Right forelimb (tissue), 1 donor: ENCODE data around the gene ABCG4.
"Not testable (repeated sequence)": the region's sequence is repeated elsewhere in the genome, so short reads cannot be mapped to it uniquely, and the experiment has no call there.

Experiments used
- DNase-seq: peaks from one replicate; pipeline ENCODE4 v3.0.0-alpha.2; 2018

The ABCG4 gene

GRCh38 chr11:119149018-119149785 is at the start of gene ABCG4:
Gene ABCG4, plus strand, starts transcription at chr11:119149052. Its CDS starts 914 bp downstream, at chr11:119149966.
- DNase-seq: no peak

- no peak for DNase-seq
These were observed 49.1 kb upstream of the ABCG4 start for GRCh38 chr11:119099711-119100110.

GRCh38 chr11:119100246-119100970 is 48.4 kb upstream of the ABCG4 start:
- no peak for DNase-seq

- DNase-seq: no peak
These were observed 47.7 kb upstream of the ABCG4 start for GRCh38 chr11:119100994-119101758.

- peak; percentile 92 for DNase-seq
These were observed 47.0 kb upstream of the ABCG4 start, which contains the start of gene DPAGT1 for GRCh38 chr11:119101759-119102423. Gene DPAGT1, minus strand, starts transcription at chr11:119101853. Its CDS starts 198 bp downstream, at chr11:119101655.

GRCh38 chr11:119103161-119103664 is 45.6 kb upstream of the ABCG4 start:
- not testable (repeated sequence) for DNase-seq

GRCh38 chr11:119103793-119104192 is 45.1 kb upstream of the ABCG4 start:
- no peak for DNase-seq

- peak; percentile 93 for DNase-seq
These were observed 42.0 kb upstream of the ABCG4 start, which contains the start of gene C2CD2L for GRCh38 chr11:119106564-119107537. Gene C2CD2L, plus strand, starts transcription at chr11:119107344. Its CDS starts 398 bp downstream, at chr11:119107742.

- DNase-seq: no peak
These were observed 41.2 kb upstream of the ABCG4 start for GRCh38 chr11:119107538-119108145.

GRCh38 chr11:119108146-119108856 is 40.6 kb upstream of the ABCG4 start:
- no peak for DNase-seq

- DNase-seq: no peak
These were observed 40.0 kb upstream of the ABCG4 start for GRCh38 chr11:119108857-119109221.

- no peak for DNase-seq
These were observed 39.0 kb upstream of the ABCG4 start for GRCh38 chr11:119109843-119110242.

GRCh38 chr11:119110439-119110838 is 38.4 kb upstream of the ABCG4 start:
- no peak for DNase-seq

GRCh38 chr11:119111361-119111925 is 37.4 kb upstream of the ABCG4 start:
- DNase-seq: no peak

GRCh38 chr11:119112314-119113020 is 36.4 kb upstream of the ABCG4 start:
- no peak for DNase-seq

GRCh38 chr11:119113716-119114115 is 35.1 kb upstream of the ABCG4 start:
- no peak for DNase-seq

- DNase-seq: no peak
These were observed 34.5 kb upstream of the ABCG4 start for GRCh38 chr11:119114351-119114750.

GRCh38 chr11:119115484-119116234 is 33.2 kb upstream of the ABCG4 start:
- peak; percentile 36 for DNase-seq
